ENCODE data around the gene SP4. TPM values are rescaled to one million over a fixed set of nuclear protein-coding genes. Genes with fewer than 3 reads are reported as not detected.

The SP4 gene
- total and polyA plus RNA-seq, 2 donors (not counting 1 experiment from before 2014, with no cell fraction given): 7.1 to 42.4 TPM

GRCh38 chr7:21383227-21384220, 44.4 kb upstream of the SP4 start:
- no peak overlapping the region for H3K27ac ChIP-seq (ENCODE audit: low read length in 2 of 2)
- no peak overlapping the region for H2AFZ ChIP-seq (ENCODE audit: insufficient read depth, low read depth, low read length, poor library complexity, severe bottlenecking)
- intact Hi-C loops (cut with micrococcal nuclease): no loop called here

More at GRCh38 chr7:21383227-21384220, 44.4 kb upstream of the SP4 start:
- H3K27me3 ChIP-seq (replicated peaks in 1 of 4; ENCODE audit: control extremely low read depth in 1 of 4, control insufficient read depth in 3 of 4, insufficient read depth in 4 of 4, low read length in 3 of 4): no peaks in the 10 kb centered on the region
- Mint-ChIP-seq H3K4me3 (no peak overlapping the region), H3K4me1 (peaks cover 6% of the 10 kb centered on the region), H3K9me3 (ENCODE audit: insufficient read depth) (no peaks in the 10 kb centered on the region), H3K27me3 (no peaks in the 10 kb centered on the region), H3K27ac (no peak overlapping the region)
- no peaks in the 10 kb centered on the region for H3K36me3 ChIP-seq (replicated peaks in 1 of 2; ENCODE audit: control extremely low read depth in 1 of 2, control insufficient read depth in 1 of 2, extremely low read depth in 1 of 2, insufficient read depth in 2 of 2, low read length in 1 of 2)
- no peaks in the 10 kb centered on the region for H4K20me1 ChIP-seq (ENCODE audit: control insufficient read depth, insufficient read depth, low read length, poor library complexity, severe bottlenecking)
- H3K79me2 ChIP-seq (ENCODE audit: control insufficient read depth, insufficient read depth, low read length): no peaks in the 10 kb centered on the region
- no peak overlapping the region for H3K4me3 ChIP-seq (ENCODE audit: control extremely low read depth in 1 of 5, extremely low read depth in 1 of 5, insufficient read depth in 1 of 5, low read depth in 2 of 5, low read length in 4 of 5)
- CTCF ChIA-PET: no interaction called here
- TF ChIP-seq CTCF (IDR thresholded peaks at IDR 0.05): no peak
- no peak for TF ChIP-seq EZH2 (IDR thresholded peaks at IDR 0.05; ENCODE audit: borderline replicate concordance, insufficient read depth, low read depth, low read length, poor library complexity, severe bottlenecking)
- DNase-seq (no peak), ATAC-seq (ENCODE audit: low read depth) (no peak)
- POLR2A ChIA-PET: no interaction called here
- H3K4me2 ChIP-seq (replicated peaks; ENCODE audit: low read depth, low read length, poor library complexity, severe bottlenecking): no peak overlapping the region
- no peaks in the 10 kb centered on the region for H3K4me1 ChIP-seq (ENCODE audit: control insufficient read depth in 2 of 2, insufficient read depth in 2 of 2, low read length in 2 of 2)
- WGBS (ENCODE audit: insufficient coverage): no CpG with 5 or more reads among the region's 2 CpGs
- H3K9me3 ChIP-seq (ENCODE audit: control extremely low read depth in 1 of 3, control insufficient read depth in 2 of 3, insufficient read depth in 1 of 3, low read length in 2 of 3): peaks cover 0 to 2% (median 0%) of the 10 kb centered on the region in 3 donors
- no peak overlapping the region for H3K9ac ChIP-seq (ENCODE audit: low read length)

Measured in B cell (primary cell).